GM10248 (cell line): ENCODE data around the gene RAD54L2.

Experiments
- CTCF ChIA-PET: fragments of 300-600 bp; sonication (Branson Sonifier 250); formaldehyde crosslinking; extraction: SDS; loops from one replicate; lab custom pipeline; 2021; ENCODE audit warnings: antibody characterized with exemption; lab: Yijun Ruan, JAX
- POLR2A ChIA-PET: fragments of 350-650 bp; sonication (Branson Sonifier 250); formaldehyde crosslinking; extraction: SDS; loops from one replicate; lab custom pipeline; 2020; ENCODE audit warnings: antibody characterized with exemption; lab: Yijun Ruan, JAX
- DNase-seq: peaks from one replicate; pipeline ENCODE4 v3.0.0; 2012; ENCODE audit errors: extremely low spot score
- TF ChIP-seq, protein P1 (sequence below): IDR thresholded peaks from 2 replicates; pipeline ENCODE4 v1.5.1; 2012; ENCODE audit warnings: mild to moderate bottlenecking, low read depth; ENCODE audit errors: extremely low read depth, missing control alignments, control extremely low read depth

RAD54L2 gene

DNA sequence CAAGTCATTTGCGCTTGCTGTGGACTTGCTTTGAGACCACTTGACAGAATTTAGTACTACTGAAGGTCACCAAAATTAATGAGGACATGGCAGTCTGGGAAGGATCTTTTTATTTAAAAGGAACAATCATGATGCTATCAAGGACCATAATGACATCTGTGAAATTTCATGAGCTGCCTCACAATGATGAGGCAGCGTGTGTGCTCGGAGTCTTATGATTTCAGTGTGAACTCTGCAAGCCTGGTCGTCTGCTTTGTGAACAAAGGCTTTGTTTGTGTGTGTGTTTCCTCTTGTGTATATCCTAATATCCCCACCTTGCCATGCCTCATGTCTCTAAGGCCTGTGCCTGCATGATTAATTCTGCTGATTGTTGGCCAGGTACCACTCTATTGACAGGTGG, 46.7 kb downstream of the RAD54L2 start:
- POLR2A ChIA-PET: no interaction called here
- TF ChIP-seq, protein P1, sequence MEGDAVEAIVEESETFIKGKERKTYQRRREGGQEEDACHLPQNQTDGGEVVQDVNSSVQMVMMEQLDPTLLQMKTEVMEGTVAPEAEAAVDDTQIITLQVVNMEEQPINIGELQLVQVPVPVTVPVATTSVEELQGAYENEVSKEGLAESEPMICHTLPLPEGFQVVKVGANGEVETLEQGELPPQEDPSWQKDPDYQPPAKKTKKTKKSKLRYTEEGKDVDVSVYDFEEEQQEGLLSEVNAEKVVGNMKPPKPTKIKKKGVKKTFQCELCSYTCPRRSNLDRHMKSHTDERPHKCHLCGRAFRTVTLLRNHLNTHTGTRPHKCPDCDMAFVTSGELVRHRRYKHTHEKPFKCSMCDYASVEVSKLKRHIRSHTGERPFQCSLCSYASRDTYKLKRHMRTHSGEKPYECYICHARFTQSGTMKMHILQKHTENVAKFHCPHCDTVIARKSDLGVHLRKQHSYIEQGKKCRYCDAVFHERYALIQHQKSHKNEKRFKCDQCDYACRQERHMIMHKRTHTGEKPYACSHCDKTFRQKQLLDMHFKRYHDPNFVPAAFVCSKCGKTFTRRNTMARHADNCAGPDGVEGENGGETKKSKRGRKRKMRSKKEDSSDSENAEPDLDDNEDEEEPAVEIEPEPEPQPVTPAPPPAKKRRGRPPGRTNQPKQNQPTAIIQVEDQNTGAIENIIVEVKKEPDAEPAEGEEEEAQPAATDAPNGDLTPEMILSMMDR: no peak
- no peak for DNase-seq

DNA sequence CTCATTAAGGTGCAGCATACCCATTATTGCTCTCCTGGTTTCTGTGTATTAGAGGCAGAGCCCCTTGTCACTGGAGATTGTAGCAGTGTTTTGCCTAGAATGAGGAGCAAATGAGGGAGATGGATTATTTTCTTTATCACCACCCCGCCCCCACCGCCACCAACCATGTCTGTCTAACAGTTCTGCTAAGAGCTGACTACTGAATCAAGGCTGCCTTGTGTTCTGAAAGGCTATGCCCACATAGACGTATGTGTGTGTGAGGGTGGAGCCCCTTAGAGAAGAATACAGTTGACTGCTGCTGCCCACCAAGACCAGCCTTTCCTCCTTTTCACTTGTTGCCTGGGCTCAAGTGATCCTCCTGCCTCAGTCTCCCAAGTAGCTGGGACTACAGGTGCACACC, 47.4 kb downstream of the RAD54L2 start:
- POLR2A ChIA-PET: no interaction called here
- TF ChIP-seq, protein P1: no peak
- DNase-seq: no peak
- CTCF ChIA-PET: no interaction called here

More for the DNA sequence above, 46.7 kb downstream of the RAD54L2 start:
- CTCF ChIA-PET: no interaction called here
